NCI-H1417 (cell line): ENCODE measurements around the gene MATN1.

ENCODE experiments used
- DNase-seq, 3 experiments: peaks; one replicate each; lab custom pipeline; 2025; lab: John Stamatoyannopoulos, UW

Gene MATN1

GRCh38 chr1:30680879-30681278 lies 42.5 kb downstream of the MATN1 start:
- no peak for DNase-seq

GRCh38 chr1:30680429-30680828 lies 43.0 kb downstream of the MATN1 start:
- no peak for DNase-seq

GRCh38 chr1:30679976-30680305 lies 43.4 kb downstream of the MATN1 start:
- no peak for DNase-seq

GRCh38 chr1:30679201-30679975 lies 44.0 kb downstream of the MATN1 start:
- DNase-seq, result no peak

GRCh38 chr1:30678209-30678608 lies 45.2 kb downstream of the MATN1 start:
- no peak for DNase-seq

- DNase-seq, result no peak
Measured at GRCh38 chr1:30677471-30677870, 45.9 kb downstream of the MATN1 start.

- DNase-seq, result no peak
Measured at GRCh38 chr1:30675761-30676160, 47.6 kb downstream of the MATN1 start.

GRCh38 chr1:30675289-30675688 lies 48.1 kb downstream of the MATN1 start:
- no peak for DNase-seq

GRCh38 chr1:30673395-30673794 lies 50.0 kb downstream of the MATN1 start:
- DNase-seq, result no peak

GRCh38 chr1:30672661-30673060 lies 50.7 kb downstream of the MATN1 start:
- no peak for DNase-seq

- DNase-seq, result no peak
Measured at GRCh38 chr1:30670240-30671060, 52.9 kb downstream of the MATN1 start.

GRCh38 chr1:30668546-30669327 lies 54.6 kb downstream of the MATN1 start:
- no peak for DNase-seq

GRCh38 chr1:30668024-30668423 lies 55.4 kb downstream of the MATN1 start:
- no peak for DNase-seq

GRCh38 chr1:30666756-30667273 lies 56.6 kb downstream of the MATN1 start:
- no peak for DNase-seq

GRCh38 chr1:30665216-30666010 lies 58.0 kb downstream of the MATN1 start:
- no peak for DNase-seq

GRCh38 chr1:30664103-30664755 lies 59.2 kb downstream of the MATN1 start:
- DNase-seq, result peak in 1 of 3 experiments; percentile 40

GRCh38 chr1:30663596-30664091 lies 59.7 kb downstream of the MATN1 start:
- DNase-seq, result no peak

- no peak for DNase-seq
Measured at GRCh38 chr1:30662291-30662840, 61.0 kb downstream of the MATN1 start.

GRCh38 chr1:30661311-30661710 lies 62.1 kb downstream of the MATN1 start:
- DNase-seq, result no peak
